Upper lobe of right lung (tissue), 1 donor: ENCODE results near the gene C21orf58. TPM values are rescaled to one million over a fixed set of nuclear protein-coding genes. Genes with fewer than 3 reads are reported as not detected.

Source experiments
- ATAC-seq: fragments of 200-7000 bp; cut with Tn5 transposase; one replicate; pipeline ENCODE4 v1.9.1; 2020; ENCODE audit warnings: mild to moderate bottlenecking, moderate library complexity
- DNase-seq: peaks from one replicate; pipeline ENCODE4 v3.0.0-alpha.2; 2020
- H3K27ac ChIP-seq: fragments of 200-600 bp; one replicate; pipeline ENCODE4 v1.8.0; 2022
- H3K27me3 ChIP-seq: fragments of 200-600 bp; one replicate; pipeline ENCODE4 v1.8.0; 2022; ENCODE audit warnings: mild to moderate bottlenecking
- H3K36me3 ChIP-seq: fragments of 200-600 bp; one replicate; pipeline ENCODE4 v1.8.0; 2022
- H3K4me1 ChIP-seq: fragments of 200-600 bp; one replicate; pipeline ENCODE4 v1.8.0; 2022
- H3K4me3 ChIP-seq: fragments of 200-600 bp; one replicate; pipeline ENCODE4 v1.8.0; 2022; ENCODE audit warnings: mild to moderate bottlenecking
- H3K9me3 ChIP-seq: fragments of 200-600 bp; one replicate; pipeline ENCODE4 v1.8.0; 2022
- CTCF ChIP-seq: fragments of 200-600 bp; IDR thresholded peaks from one replicate; pipeline ENCODE4 v1.8.0; 2022; ENCODE audit warnings: antibody characterized with exemption
- intact Hi-C: fragments of 100-400 bp; cut with DNase I; formaldehyde crosslinking; loops from one replicate; pipeline ENCODE4 v1.11.0; 2022
- total RNA-seq: library from RNA; stranded (reverse); fragmentation: NEBNext Ultra II Directional; extraction: Animal tissue kit (Norgen Biotek cat#: 25700); gene quantifications from one replicate; pipeline ENCODE4 v1.2.1, GENCODE V29; 2021
- donor health status: DM: no; HTN: yes; CAD: no; lungs with severe emphysema.

The C21orf58 gene
- total RNA-seq, 1 donor from 2014 or later = 2.3 TPM

DNA sequence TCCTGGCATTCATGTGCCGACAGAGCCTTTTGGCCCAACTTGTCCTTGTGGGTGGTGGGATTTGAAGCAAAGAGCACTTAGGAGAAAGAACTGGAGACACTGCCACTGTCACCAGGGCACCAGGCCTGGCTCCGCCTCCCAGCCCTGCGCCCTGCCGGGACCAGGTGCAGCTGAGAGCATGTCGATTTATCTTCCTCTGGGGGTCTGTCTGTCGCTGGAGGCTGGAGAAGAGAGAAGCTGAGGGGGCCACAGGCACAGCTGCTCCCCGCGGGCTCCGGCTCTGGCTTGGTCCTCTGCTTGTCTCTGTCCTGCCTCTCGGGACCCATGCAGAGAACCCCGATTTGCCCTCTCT lies 28.5 kb upstream of the C21orf58 start:
- DNase-seq = no peak
- Histone ChIP-seq H3K27ac (no peak overlapping the region), H3K4me3 (no peak overlapping the region), H3K4me1 (no peaks in the 10 kb centered on the region), H3K27me3 (no peaks in the 10 kb centered on the region), H3K9me3 (no peaks in the 10 kb centered on the region), H3K36me3 (peaks cover 93% of the 10 kb centered on the region)
- no peak for TF ChIP-seq CTCF
- no peak for ATAC-seq
- intact Hi-C loops = no loop called here

DNA sequence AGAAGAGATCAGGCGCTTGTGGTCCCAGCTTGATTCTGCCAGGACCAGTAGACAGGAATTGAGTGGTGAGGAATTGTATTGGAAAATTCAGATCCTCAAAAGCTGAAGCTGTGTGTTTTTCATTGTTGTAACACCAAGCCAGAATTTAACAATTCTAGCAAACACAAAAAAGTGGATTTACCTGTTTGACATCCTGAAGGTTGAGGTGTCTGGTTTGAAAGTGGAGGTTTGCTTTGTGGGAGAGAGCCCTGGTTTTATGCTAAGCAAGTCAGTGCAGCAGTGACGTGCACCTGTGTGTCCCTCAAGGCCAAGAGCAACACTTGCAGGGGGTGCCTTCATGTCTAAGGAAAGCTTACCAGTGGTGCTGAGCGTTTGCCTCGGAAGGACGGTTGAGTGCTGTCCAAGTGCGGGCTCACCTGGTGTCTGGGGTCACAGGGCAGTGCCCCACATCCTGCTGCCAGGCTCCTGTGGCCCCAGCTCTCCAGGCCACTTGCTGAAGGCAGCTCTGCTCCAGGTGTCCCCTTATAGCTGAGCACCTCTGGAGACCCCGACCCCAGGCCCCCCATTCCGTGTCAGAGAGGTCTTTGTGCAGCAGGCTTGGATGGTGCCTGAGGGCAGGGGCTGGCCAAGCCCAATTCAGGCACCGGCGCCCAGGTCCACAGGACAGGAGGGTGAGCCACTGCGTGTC lies 27.9 kb upstream of the C21orf58 start:
- DNase-seq (no peak), ATAC-seq (no peak)

DNA sequence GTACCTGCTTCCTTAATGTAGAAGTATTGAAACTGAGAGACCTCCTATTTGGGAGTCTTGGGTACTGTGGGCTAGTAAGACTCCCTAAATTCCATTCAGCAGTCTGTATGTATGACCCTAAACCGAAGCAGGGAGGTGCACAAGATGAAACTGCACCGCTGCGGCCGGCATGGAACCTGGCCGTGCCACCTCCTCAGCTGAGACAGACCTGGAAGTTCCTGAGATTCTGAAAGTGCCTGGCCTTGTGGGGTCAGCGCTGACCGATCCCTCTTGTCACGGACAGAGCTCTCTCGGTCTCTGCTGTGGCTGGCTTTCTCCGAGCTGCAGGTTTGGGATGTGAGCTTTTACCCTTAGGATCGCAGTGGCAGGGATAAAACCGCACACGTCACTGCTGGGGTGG lies 27.3 kb upstream of the C21orf58 start:
- H3K27ac ChIP-seq = no peak overlapping the region
- ATAC-seq (no peak), DNase-seq (no peak)
- no peaks in the 10 kb centered on the region for H3K27me3 ChIP-seq
- H3K4me3 ChIP-seq = no peak overlapping the region
- H3K9me3 ChIP-seq = no peaks in the 10 kb centered on the region
- no peaks in the 10 kb centered on the region for H3K4me1 ChIP-seq
- intact Hi-C loops = no loop called here
- peaks cover 96% of the 10 kb centered on the region for H3K36me3 ChIP-seq
- TF ChIP-seq CTCF = no peak

More for the DNA sequence above, 27.9 kb upstream of the C21orf58 start:
- no peaks in the 10 kb centered on the region for H3K27me3 ChIP-seq
- H3K4me3 ChIP-seq = no peak overlapping the region
- H3K27ac ChIP-seq = no peak overlapping the region
- intact Hi-C loops = no loop called here
- no peaks in the 10 kb centered on the region for H3K9me3 ChIP-seq
- TF ChIP-seq CTCF = no peak
- H3K4me1 ChIP-seq = no peaks in the 10 kb centered on the region
- H3K36me3 ChIP-seq = peaks cover 93% of the 10 kb centered on the region

GRCh38 chr21:46350571-46350970 lies 26.9 kb upstream of the C21orf58 start:
- intact Hi-C loops = no loop called here
- no peak for TF ChIP-seq CTCF
- Histone ChIP-seq H3K27me3 (no peaks in the 10 kb centered on the region), H3K36me3 (peaks cover 96% of the 10 kb centered on the region), H3K9me3 (no peaks in the 10 kb centered on the region), H3K4me3 (no peak overlapping the region), H3K27ac (no peak overlapping the region), H3K4me1 (no peaks in the 10 kb centered on the region)
- ATAC-seq (no peak), DNase-seq (no peak)

- Histone ChIP-seq H3K4me1 (no peaks in the 10 kb centered on the region), H3K36me3 (peaks cover 85% of the 10 kb centered on the region), H3K9me3 (no peaks in the 10 kb centered on the region), H3K4me3 (no peak overlapping the region), H3K27ac (no peak overlapping the region), H3K27me3 (no peaks in the 10 kb centered on the region)
- no peak for ATAC-seq
- DNase-seq = no peak
- TF ChIP-seq CTCF = no peak
- intact Hi-C loops = no loop called here
These were observed 25.6 kb upstream of the C21orf58 start for GRCh38 chr21:46349134-46349760.
